H9 (cell line): ENCODE data around the gene CCDC88C. TPM values are rescaled to one million over a fixed set of nuclear protein-coding genes. Genes with fewer than 3 reads are reported as not detected.

Source experiments
- DNase-seq: peaks from one replicate; pipeline ENCODE4 v3.0.0-alpha.2; 2017
- H2AFZ ChIP-seq: one replicate; pipeline ENCODE4 v1.6.1; 2013; ENCODE audit warnings: mild to moderate bottlenecking, low read length, control low read depth, moderate library complexity
- H2AK5ac ChIP-seq: 2 replicates; pipeline ENCODE4 v1.6.1; 2013; ENCODE audit warnings: low read length, control low read depth, mixed read lengths; ENCODE audit not compliant: insufficient read length
- H2BK120ac ChIP-seq: one replicate; pipeline ENCODE4 v1.6.1; 2013; ENCODE audit warnings: low read depth, mild to moderate bottlenecking, low read length, control low read depth, inconsistent platforms; ENCODE audit not compliant: poor library complexity, severe bottlenecking
- H2BK12ac ChIP-seq: 2 replicates; pipeline ENCODE4 v1.6.1; 2013; ENCODE audit warnings: low read length, control low read depth, mixed read lengths, low read depth; ENCODE audit not compliant: insufficient read length
- H2BK15ac ChIP-seq: 2 replicates; pipeline ENCODE4 v1.6.1; 2013; ENCODE audit warnings: low read depth, low read length, control low read depth
- H2BK20ac ChIP-seq: one replicate; pipeline ENCODE4 v1.6.1; 2013; ENCODE audit warnings: low read depth, mild to moderate bottlenecking, low read length, control low read depth, inconsistent platforms; ENCODE audit not compliant: poor library complexity, severe bottlenecking
- H2BK5ac ChIP-seq: 2 replicates; pipeline ENCODE4 v1.6.1; 2013; ENCODE audit warnings: low read length, control low read depth, mixed read lengths; ENCODE audit not compliant: insufficient read length
- H3K14ac ChIP-seq: 2 replicates; pipeline ENCODE4 v1.6.1; 2013; ENCODE audit warnings: low read length, control low read depth; ENCODE audit not compliant: insufficient read depth
- H3K18ac ChIP-seq: 2 replicates; pipeline ENCODE4 v1.6.1; 2013; ENCODE audit warnings: low read depth, mild to moderate bottlenecking, mixed read lengths, low read length, control low read depth; ENCODE audit not compliant: insufficient read length
- H3K23ac ChIP-seq: 2 replicates; pipeline ENCODE4 v1.6.1; 2013; ENCODE audit warnings: low read length, control low read depth, mixed read lengths, low read depth; ENCODE audit not compliant: insufficient read length
- H3K23me2 ChIP-seq: 2 replicates; pipeline ENCODE4 v1.6.1; 2013; ENCODE audit warnings: low read depth, mild to moderate bottlenecking, mixed read lengths, low read length, control low read depth; ENCODE audit not compliant: insufficient read length, poor library complexity, severe bottlenecking
- H3K27ac ChIP-seq: 2 replicates; pipeline ENCODE4 v1.5.1; 2013; ENCODE audit warnings: low read length, control low read depth, mixed read lengths, low read depth; ENCODE audit not compliant: insufficient read length
- H3K27me3 ChIP-seq: 2 replicates; pipeline ENCODE4 v1.6.1; 2013; ENCODE audit warnings: low read length, control low read depth, inconsistent platforms; ENCODE audit not compliant: insufficient read depth
- H3K4ac ChIP-seq: 2 replicates; pipeline ENCODE4 v1.6.1; 2013; ENCODE audit warnings: low read depth, mild to moderate bottlenecking, control low read depth, inconsistent platforms, low read length, moderate library complexity
- H3K4me1 ChIP-seq: 2 replicates; pipeline ENCODE4 v1.6.1; 2013; ENCODE audit warnings: low read length, control low read depth, inconsistent platforms; ENCODE audit not compliant: insufficient read depth
- H3K4me2 ChIP-seq: 2 replicates; pipeline ENCODE4 v1.6.1; 2013; ENCODE audit warnings: low read length, control low read depth, mixed read lengths; ENCODE audit not compliant: insufficient read length, insufficient read depth
- H3K56ac ChIP-seq: 2 replicates; pipeline ENCODE4 v1.6.1; 2013; ENCODE audit warnings: low read depth, mild to moderate bottlenecking, mixed read lengths, low read length, control low read depth; ENCODE audit not compliant: insufficient read length
- H3K79me1 ChIP-seq: 2 replicates; pipeline ENCODE4 v1.6.1; 2013; ENCODE audit warnings: low read depth, mild to moderate bottlenecking, moderate library complexity, low read length, control low read depth, inconsistent platforms; ENCODE audit not compliant: insufficient read depth, poor library complexity, severe bottlenecking
- H3K79me2 ChIP-seq: 2 replicates; pipeline ENCODE4 v1.6.1; 2013; ENCODE audit warnings: low read length, control low read depth, inconsistent platforms; ENCODE audit not compliant: insufficient read depth
- H3K9ac ChIP-seq: 2 replicates; pipeline ENCODE4 v1.6.1; 2013; ENCODE audit warnings: low read length, control low read depth, mixed read lengths; ENCODE audit not compliant: insufficient read length; ENCODE audit errors: extremely low read depth
- H3K9me3 ChIP-seq: one replicate; pipeline ENCODE4 v1.6.1; 2013; ENCODE audit warnings: low read depth, low read length, inconsistent platforms; ENCODE audit not compliant: control insufficient read depth
- H3T11ph ChIP-seq: one replicate; pipeline ENCODE4 v1.6.1; 2013; ENCODE audit warnings: mild to moderate bottlenecking, low read length, control low read depth, inconsistent platforms
- H4K20me1 ChIP-seq: one replicate; pipeline ENCODE4 v1.6.1; 2013; ENCODE audit not compliant: control insufficient read depth, insufficient read length, insufficient read depth
- H4K5ac ChIP-seq: 2 replicates; pipeline ENCODE4 v1.6.1; 2013; ENCODE audit warnings: low read depth, mild to moderate bottlenecking, mixed read lengths, low read length, control low read depth; ENCODE audit not compliant: insufficient read length
- H4K8ac ChIP-seq: replicated peaks from 2 replicates; pipeline ENCODE4 v1.6.1; 2013; ENCODE audit warnings: low read length, control low read depth, mixed read lengths, low read depth; ENCODE audit not compliant: insufficient read length
- H4K91ac ChIP-seq: 2 replicates; pipeline ENCODE4 v1.6.1; 2013; ENCODE audit warnings: low read depth, mild to moderate bottlenecking, moderate library complexity, mixed read lengths, low read length, control low read depth; ENCODE audit not compliant: insufficient read length
- H3K27ac Mint-ChIP-seq, 3 experiments: 2 replicates in 2 of 3; 3 replicates in 1 of 3; pipeline ENCODE4 v1.8.0; 2020 to 2021; ENCODE audit warnings: mixed read lengths in 3 of 3, mild to moderate bottlenecking in 1 of 3, moderate library complexity in 1 of 3
- H3K27me3 Mint-ChIP-seq: 2 replicates; pipeline ENCODE4 v1.8.0; 2021; ENCODE audit warnings: low read depth, mild to moderate bottlenecking, moderate library complexity, mixed read lengths
- H3K36me3 Mint-ChIP-seq, 3 experiments: 2 replicates in 2 of 3; 3 replicates in 1 of 3; pipeline ENCODE4 v1.8.0; 2020 to 2021; ENCODE audit warnings: low read depth in 3 of 3, mixed read lengths in 3 of 3; ENCODE audit not compliant: insufficient read depth in 1 of 3
- H3K4me1 Mint-ChIP-seq, 2 experiments: 2 replicates each; pipeline ENCODE4 v1.8.0; 2020; ENCODE audit warnings: mixed read lengths in 2 of 2
- H3K4me3 Mint-ChIP-seq, 2 experiments: 2 replicates in 1 of 2; 3 replicates in 1 of 2; pipeline ENCODE4 v1.8.0; 2020 to 2021; ENCODE audit warnings: mild to moderate bottlenecking in 2 of 2, mixed read lengths in 2 of 2, moderate library complexity in 1 of 2
- H3K9me3 Mint-ChIP-seq, 2 experiments: 2 replicates in 1 of 2; 3 replicates in 1 of 2; pipeline ENCODE4 v1.8.0; 2020; ENCODE audit warnings: mild to moderate bottlenecking in 2 of 2, mixed read lengths in 2 of 2, moderate library complexity in 1 of 2
- CTCF ChIP-seq: fragments of 200-600 bp; sonication (generic); conservative IDR thresholded peaks from 3 replicates; pipeline ENCODE4 v1.8.0; 2021; ENCODE audit warnings: antibody characterized with exemption, mild to moderate bottlenecking
- WGBS: extraction: QIAGEN DNeasy Blood & Tissue Kit; methylation state at CpG from one replicate; pipeline ENCODE4 v1.1.7; 2013; ENCODE audit warnings: missing lambda C conversion rate, low lambda C conversion rate, mixed read lengths; ENCODE audit not compliant: insufficient read length; ENCODE audit errors: extremely low coverage; 5-methylcytosine and 5-hydroxymethylcytosine counted together
- total RNA-seq: library from RNA; stranded (reverse); gene quantifications from 2 replicates; pipeline ENCODE4 v1.2.1, GENCODE V29; 2021

Gene CCDC88C
- total RNA-seq, 1 experiment from 2014 or later = 52.4 TPM

GRCh38 chr14:91322623-91323022 is 95.0 kb downstream of the CCDC88C start:
- no peak overlapping the region for H2AK5ac ChIP-seq
- H3K4ac ChIP-seq = no peak overlapping the region
- TF ChIP-seq CTCF = no peak
- H3K4me1 ChIP-seq = no peaks in the 10 kb centered on the region
- H3K56ac ChIP-seq = no peak overlapping the region
- DNase-seq = no peak
- no peaks in the 10 kb centered on the region for H3K23me2 ChIP-seq
- H3K36me3 Mint-ChIP-seq = peaks cover 17 to 77% (median 44%) of the 10 kb centered on the region in 3 experiments
- no peak overlapping the region for H3K23ac ChIP-seq
- no peak overlapping the region for H2BK20ac ChIP-seq
- H3K79me1 ChIP-seq = no peaks in the 10 kb centered on the region
- no peak overlapping the region for H4K8ac ChIP-seq
- no peaks in the 10 kb centered on the region for H3K9me3 Mint-ChIP-seq
- H2BK15ac ChIP-seq = no peak overlapping the region
- no peaks in the 10 kb centered on the region for H3K9me3 ChIP-seq
- no peak overlapping the region for H2AFZ ChIP-seq
- no CpG with 5 or more reads among the region's 6 CpGs for WGBS
- H2BK120ac ChIP-seq = no peak overlapping the region
- no peak overlapping the region for H3K4me2 ChIP-seq
- no peak overlapping the region for H3K9ac ChIP-seq
- H3K27me3 Mint-ChIP-seq = no peaks in the 10 kb centered on the region
- H4K5ac ChIP-seq = no peak overlapping the region
- no peak overlapping the region for H3K18ac ChIP-seq
- H4K20me1 ChIP-seq = no peaks in the 10 kb centered on the region
- H3K4me3 Mint-ChIP-seq = no peak overlapping the region
- H3K14ac ChIP-seq = no peak overlapping the region
- no peaks in the 10 kb centered on the region for H3K79me2 ChIP-seq
- no peaks in the 10 kb centered on the region for H3K27me3 ChIP-seq
- H2BK5ac ChIP-seq = no peak overlapping the region
- H3K4me1 Mint-ChIP-seq = peaks cover 6 to 8% of the 10 kb centered on the region in 2 experiments
- no peak overlapping the region for H3K27ac ChIP-seq
- no peak overlapping the region for H3K27ac Mint-ChIP-seq
- no peak overlapping the region for H3T11ph ChIP-seq
- no peak overlapping the region for H4K91ac ChIP-seq
- H2BK12ac ChIP-seq = no peak overlapping the region
